IMR-90 (cell line): Measurements from ENCODE around the gene PIK3R3. TPM values are rescaled to one million over a fixed set of nuclear protein-coding genes. Genes with fewer than 3 reads are reported as not detected.

ENCODE experiments used
- ATAC-seq: fragments of 200-7000 bp; cut with Tn5 transposase; 2 replicates; pipeline ENCODE4 v1.9.1; 2020; ENCODE audit warnings: low read depth, mild to moderate bottlenecking, moderate library complexity
- BruUV-seq: library from RNA; stranded (reverse); fragments of 400-500 nt; replicated peaks from 2 replicates; lab custom pipeline; 2021; lab: Mats Ljungman, UMichigan
- CTCF ChIA-PET: fragments of 300-600 bp; formaldehyde crosslinking; extraction: SDS; loops from one replicate; lab custom pipeline; 2021; ENCODE audit warnings: antibody characterized with exemption; lab: Yijun Ruan, JAX
- POLR2A ChIA-PET: fragments of 300-600 bp; sonication (Branson Sonifier 250); formaldehyde crosslinking; loops from one replicate; lab custom pipeline; 2022; ENCODE audit warnings: antibody characterized with exemption; ENCODE audit not compliant: unreplicated experiment; lab: Charles Lee
- DNase-seq: peaks from one replicate; pipeline ENCODE4 v3.0.0; 2013
- H2AFZ ChIP-seq: replicated peaks from 2 replicates; pipeline ENCODE3; 2013; ENCODE audit warnings: low read length, mild to moderate bottlenecking; ENCODE audit not compliant: poor library complexity
- H2AK5ac ChIP-seq: 2 replicates; pipeline ENCODE4 v1.6.1; 2013; ENCODE audit warnings: low read depth, low read length, inconsistent platforms
- H2AK9ac ChIP-seq: replicated peaks from 2 replicates; pipeline ENCODE3; 2013; ENCODE audit warnings: mild to moderate bottlenecking, low read depth, low read length, moderate library complexity; ENCODE audit not compliant: poor library complexity
- H2BK120ac ChIP-seq: 2 replicates; pipeline ENCODE4 v1.6.1; 2013; ENCODE audit warnings: low read depth, low read length, inconsistent platforms
- H2BK15ac ChIP-seq: 3 replicates; pipeline ENCODE4 v1.6.1; 2013; ENCODE audit warnings: low read depth, low read length, inconsistent platforms
- H2BK20ac ChIP-seq: 2 replicates; pipeline ENCODE4 v1.6.1; 2013; ENCODE audit warnings: low read depth, mild to moderate bottlenecking, inconsistent platforms, low read length, moderate library complexity
- H2BK5ac ChIP-seq: 2 replicates; pipeline ENCODE4 v1.6.1; 2013; ENCODE audit warnings: mild to moderate bottlenecking, low read depth, low read length, inconsistent platforms; ENCODE audit not compliant: poor library complexity, severe bottlenecking
- H3K14ac ChIP-seq: replicated peaks from 2 replicates; pipeline ENCODE4 v1.6.1; 2013; ENCODE audit warnings: low read depth, low read length, inconsistent platforms
- H3K18ac ChIP-seq: 2 replicates; pipeline ENCODE4 v1.6.1; 2013; ENCODE audit warnings: low read depth, low read length, control low read depth
- H3K23ac ChIP-seq: 2 replicates; pipeline ENCODE4 v1.6.1; 2013; ENCODE audit warnings: low read depth, low read length, inconsistent platforms
- H3K27ac ChIP-seq: 2 replicates; pipeline ENCODE4 v1.5.1; 2013; ENCODE audit warnings: mild to moderate bottlenecking, control low read depth, low read length; ENCODE audit not compliant: insufficient read depth
- H3K27me3 ChIP-seq: 2 replicates; pipeline ENCODE4 v1.6.1; 2013; ENCODE audit warnings: low read length; ENCODE audit not compliant: control insufficient read depth, insufficient read depth
- H3K36me3 ChIP-seq: 2 replicates; pipeline ENCODE4 v1.6.1; 2013; ENCODE audit warnings: low read length, mixed read lengths; ENCODE audit not compliant: control insufficient read depth, insufficient read depth
- H3K4ac ChIP-seq: 2 replicates; pipeline ENCODE4 v1.6.1; 2013; ENCODE audit warnings: low read depth, low read length, inconsistent platforms
- H3K4me1 ChIP-seq: 2 replicates; pipeline ENCODE4 v1.6.1; 2013; ENCODE audit warnings: low read length, mixed read lengths; ENCODE audit not compliant: control insufficient read depth, insufficient read depth
- H3K4me2 ChIP-seq: 2 replicates; pipeline ENCODE4 v1.6.1; 2013; ENCODE audit warnings: low read depth, mild to moderate bottlenecking, control low read depth, low read length, moderate library complexity
- H3K4me3 ChIP-seq: 2 replicates; pipeline ENCODE4 v1.5.1; 2013; ENCODE audit warnings: low read depth, mild to moderate bottlenecking, control low read depth, low read length, moderate library complexity; ENCODE audit not compliant: insufficient read depth
- H3K56ac ChIP-seq: 2 replicates; pipeline ENCODE4 v1.6.1; 2013; ENCODE audit warnings: low read length, inconsistent platforms; ENCODE audit not compliant: insufficient read depth; ENCODE audit errors: extremely low read depth
- H3K79me1 ChIP-seq, 2 experiments: 2 replicates each; pipeline ENCODE4 v1.6.1; 2013; ENCODE audit warnings: low read length in 2 of 2, inconsistent platforms in 1 of 2, low read depth in 1 of 2
- H3K9ac ChIP-seq: 2 replicates; pipeline ENCODE4 v1.6.1; 2013; ENCODE audit warnings: low read depth, low read length, control low read depth
- H3K9me1 ChIP-seq: 2 replicates; pipeline ENCODE4 v1.6.1; 2013; ENCODE audit warnings: low read length, inconsistent platforms; ENCODE audit not compliant: insufficient read depth
- H3K9me3 ChIP-seq: 2 replicates; pipeline ENCODE4 v1.6.1; 2013; ENCODE audit warnings: low read length; ENCODE audit not compliant: control insufficient read depth, insufficient read depth
- H4K20me1 ChIP-seq: 2 replicates; pipeline ENCODE4 v1.6.1; 2013; ENCODE audit warnings: low read length, inconsistent platforms; ENCODE audit not compliant: insufficient read depth
- H4K5ac ChIP-seq: 2 replicates; pipeline ENCODE4 v1.6.1; 2013; ENCODE audit warnings: mild to moderate bottlenecking, low read depth, low read length, control low read depth
- H4K8ac ChIP-seq, 2 experiments: 2 replicates each; pipeline ENCODE4 v1.6.1; 2013; ENCODE audit warnings: low read depth in 2 of 2, low read length in 2 of 2, control low read depth in 1 of 2, inconsistent platforms in 1 of 2
- H4K91ac ChIP-seq: 2 replicates; pipeline ENCODE4 v1.6.1; 2013; ENCODE audit warnings: low read depth, low read length, inconsistent platforms; ENCODE audit not compliant: insufficient read depth
- CEBPB ChIP-seq: IDR thresholded peaks from 2 replicates; pipeline ENCODE4 v1.6.1; 2012; ENCODE audit warnings: low read depth, low read length, improper control_type of control experiment
- CHD1 ChIP-seq: IDR thresholded peaks from 2 replicates; pipeline ENCODE4 v1.6.1; 2012; ENCODE audit warnings: low read depth, low read length, improper control_type of control experiment
- ELK1 ChIP-seq: fragments of 150-350 bp; IDR thresholded peaks from 2 replicates; pipeline ENCODE4 v1.6.1; 2016; ENCODE audit warnings: low read depth, mild to moderate bottlenecking, low read length, moderate library complexity, borderline replicate concordance
- FOS ChIP-seq: fragments of 150-350 bp; IDR thresholded peaks from 2 replicates; pipeline ENCODE4 v1.6.1; 2016; ENCODE audit warnings: low read depth, low read length
- MAFK ChIP-seq: IDR thresholded peaks from 2 replicates; pipeline ENCODE4 v1.6.1; 2012; ENCODE audit warnings: low read depth, low read length, improper control_type of control experiment
- MXI1 ChIP-seq: IDR thresholded peaks from 2 replicates; pipeline ENCODE4 v1.6.1; 2012; ENCODE audit warnings: low read depth, mild to moderate bottlenecking, low read length, moderate library complexity, borderline replicate concordance
- NFE2L2 ChIP-seq: fragments of 150-350 bp; IDR thresholded peaks from 2 replicates; pipeline ENCODE4 v1.6.1; 2016; ENCODE audit warnings: low read depth, mild to moderate bottlenecking, low read length
- POLR2A ChIP-seq: IDR thresholded peaks from 2 replicates; pipeline ENCODE4 v1.6.1; 2012; ENCODE audit warnings: mild to moderate bottlenecking, low read depth, low read length
- RAD21 ChIP-seq: IDR thresholded peaks from 2 replicates; pipeline ENCODE4 v1.6.1; 2012; ENCODE audit warnings: low read length, improper control_type of control experiment
- SMC3 ChIP-seq: fragments of 150-350 bp; IDR thresholded peaks from 2 replicates; pipeline ENCODE4 v1.6.1; 2016; ENCODE audit warnings: low read depth, mild to moderate bottlenecking, antibody characterized with exemption, low read length, moderate library complexity
- WGBS, 2 experiments: methylation state at CpG; one replicate each; pipeline versions ENCODE4 v1.1.5 to v1.1.7; 2013; ENCODE audit warnings: missing lambda C conversion rate in 2 of 2; ENCODE audit not compliant: insufficient read length in 1 of 2; ENCODE audit errors: extremely low coverage in 2 of 2; 5-methylcytosine and 5-hydroxymethylcytosine counted together
- dilution Hi-C: fragments of 300-500 bp; cut with HindIII; formaldehyde crosslinking; loops from one replicate; pipeline ENCODE4 v1.14.3; 2018; ENCODE audit warnings: low sequenced_read_pairs; ENCODE audit not compliant: unreplicated experiment
- in situ Hi-C: fragments of 300-500 bp; cut with MboI; formaldehyde crosslinking; loops from 3 replicates; pipeline ENCODE4 v1.14.3; 2019; ENCODE audit warnings: low sequenced_read_pairs, inconsistent platforms, mixed read lengths
- intact Hi-C: fragments of 100-400 bp; cut with micrococcal nuclease; formaldehyde crosslinking; loops from 2 replicates; pipeline ENCODE4 v1.10.0; 2022
- polyA plus RNA-seq, 3 experiments: library from polyadenylated mRNA; depleted of rRNA; stranded (reverse); fragments of >200 nt; gene quantifications; 2 replicates each; pipeline ENCODE4 v1.2.3, GENCODE V29; 2012; ENCODE audit warnings: low replicate concordance in 1 of 3
- total RNA-seq: library from RNA; depleted of rRNA; stranded (reverse); fragments of >200 nt; gene quantifications from 2 replicates; pipeline ENCODE4 v1.2.3, GENCODE V29; 2012

Gene PIK3R3
- total and polyA plus RNA-seq, 2 of the 4 experiments (the other 2 are of a cell fraction): 5.3 to 9.9 TPM

- no peak overlapping the region for H3K4me3 ChIP-seq
- H3K9me3 ChIP-seq: no peaks in the 10 kb centered on the region
- H3K36me3 ChIP-seq: 0 out of 2 replicates have a peak, but pooled peaks cover 2% of the 10 kb centered on the region
- no peak overlapping the region for H3K27ac ChIP-seq
- no peak overlapping the region for H2BK5ac ChIP-seq
- no peak overlapping the region for H2BK15ac ChIP-seq
- no peak overlapping the region for H2BK20ac ChIP-seq
- H2BK120ac ChIP-seq: no peak overlapping the region
- H3K23ac ChIP-seq: no peak overlapping the region; the same call in 1 of the 2 replicates
- no peak for DNase-seq
- no peaks in the 10 kb centered on the region for H3K79me1 ChIP-seq
- H3K4ac ChIP-seq: no peak overlapping the region
- BruUV-seq: no TSS peak
- H2AFZ ChIP-seq: no peak overlapping the region
- H3K9ac ChIP-seq: no peak overlapping the region
- H4K20me1 ChIP-seq: no peaks in the 10 kb centered on the region
- H4K8ac ChIP-seq: no peak overlapping the region
- no peaks in the 10 kb centered on the region for H3K4me1 ChIP-seq
- ATAC-seq: no peak
- ChIA-PET POLR2A (no interaction called here), CTCF (no interaction called here)
- intact Hi-C loops (no loop called here), in situ Hi-C loops (no loop called here), dilution Hi-C loops (no loop called here)
- TF ChIP-seq CEBPB: no peak
- TF ChIP-seq SMC3: no peak
- no peak for TF ChIP-seq CHD1
- no peak for TF ChIP-seq FOS
- no peak for TF ChIP-seq POLR2A
- no peak for TF ChIP-seq RAD21
- TF ChIP-seq ELK1: no peak
- TF ChIP-seq MXI1: no peak
- TF ChIP-seq NFE2L2: no peak
- no peak for TF ChIP-seq MAFK
- H3K9me1 ChIP-seq: no peaks in the 10 kb centered on the region
- no peaks in the 10 kb centered on the region for H3K27me3 ChIP-seq
- WGBS, 2 experiments: no CpG with 5 or more reads among the region's 1 CpG
- no peak overlapping the region for H4K5ac ChIP-seq
- no peak overlapping the region for H4K91ac ChIP-seq
- H2AK9ac ChIP-seq: no peak overlapping the region
- no peak overlapping the region for H3K18ac ChIP-seq
- no peak overlapping the region for H3K4me2 ChIP-seq
- no peak overlapping the region for H3K56ac ChIP-seq
- peak overlapping the region; percentile 23 for H3K14ac ChIP-seq
- no peak overlapping the region for H2AK5ac ChIP-seq
Observed at GRCh38 chr1:46072975-46073374, 59.5 kb downstream of the PIK3R3 start.
